GM23338 (cell line): ENCODE data around the gene MSL2. TPM values are rescaled to one million over a fixed set of nuclear protein-coding genes. Genes with fewer than 3 reads are reported as not detected.

Source experiments
- ATAC-seq: fragments of 200-7000 bp; cut with Tn5 transposase; 3 replicates; pipeline ENCODE4 v1.9.1; 2020
- DNase-seq: peaks from one replicate; pipeline ENCODE4 v3.0.0-alpha.2; 2015; ENCODE audit warnings: low spot score
- H2AFZ ChIP-seq: fragments of 200-600 bp; sonication (generic); 2 replicates; pipeline ENCODE4 v1.8.0; 2016; ENCODE audit warnings: antibody characterized with exemption, mild to moderate bottlenecking, moderate library complexity
- H3F3A ChIP-seq: fragments of 200-600 bp; sonication (generic); replicated peaks from 2 replicates; pipeline ENCODE4 v1.8.0; 2017; ENCODE audit warnings: antibody characterized with exemption, mixed run types, low read depth
- H3K27ac ChIP-seq: fragments of 200-600 bp; sonication (generic); 2 replicates; pipeline ENCODE4 v1.6.1; 2016; ENCODE audit warnings: low read depth
- H3K27me3 ChIP-seq: fragments of 200-600 bp; sonication (generic); 2 replicates; pipeline ENCODE4 v1.8.0; 2016; ENCODE audit warnings: mild to moderate bottlenecking, mixed run types, moderate library complexity; ENCODE audit not compliant: insufficient read depth
- H3K36me3 ChIP-seq: fragments of 200-600 bp; sonication (generic); 2 replicates; pipeline ENCODE4 v1.8.0; 2016; ENCODE audit warnings: mild to moderate bottlenecking; ENCODE audit not compliant: insufficient read depth
- H3K4me1 ChIP-seq: fragments of 200-600 bp; sonication (generic); 2 replicates; pipeline ENCODE4 v1.8.0; 2016; ENCODE audit warnings: mild to moderate bottlenecking, moderate library complexity; ENCODE audit not compliant: insufficient read depth
- H3K4me2 ChIP-seq: fragments of 200-600 bp; sonication (generic); 2 replicates; pipeline ENCODE4 v1.7.1; 2017; ENCODE audit warnings: mixed run types
- H3K4me3 ChIP-seq: fragments of 200-600 bp; sonication (generic); 2 replicates; pipeline ENCODE4 v1.6.1; 2016; ENCODE audit warnings: mixed run types
- H3K79me2 ChIP-seq: fragments of 200-600 bp; sonication (generic); replicated peaks from 2 replicates; pipeline ENCODE4 v1.8.0; 2017; ENCODE audit warnings: mild to moderate bottlenecking; ENCODE audit not compliant: insufficient read depth
- H3K9me2 ChIP-seq: fragments of 200-600 bp; sonication (generic); 2 replicates; pipeline ENCODE4 v1.8.0; 2017; ENCODE audit not compliant: insufficient read depth
- H4K20me1 ChIP-seq: fragments of 200-600 bp; sonication (generic); replicated peaks from 2 replicates; pipeline ENCODE4 v1.8.0; 2017; ENCODE audit warnings: mild to moderate bottlenecking; ENCODE audit not compliant: insufficient read depth
- H3K27ac Mint-ChIP-seq: 2 replicates; pipeline ENCODE4 v1.8.0; 2020; ENCODE audit warnings: inconsistent platforms, mild to moderate bottlenecking, moderate library complexity, mixed read lengths
- H3K27me3 Mint-ChIP-seq: 3 replicates; pipeline ENCODE4 v1.8.0; 2022; ENCODE audit warnings: low read depth, mild to moderate bottlenecking, moderate library complexity, mixed read lengths, inconsistent platforms; ENCODE audit not compliant: insufficient read depth, poor library complexity
- H3K36me3 Mint-ChIP-seq: 3 replicates; pipeline ENCODE4 v1.8.0; 2021; ENCODE audit warnings: low read depth, mild to moderate bottlenecking, inconsistent platforms, moderate library complexity, mixed read lengths
- H3K4me1 Mint-ChIP-seq: 3 replicates; pipeline ENCODE4 v1.8.0; 2020; ENCODE audit warnings: mild to moderate bottlenecking, inconsistent platforms, mixed read lengths
- H3K4me3 Mint-ChIP-seq: 3 replicates; pipeline ENCODE4 v1.8.0; 2021; ENCODE audit warnings: moderate library complexity, mild to moderate bottlenecking, inconsistent platforms, mixed read lengths
- H3K9me3 Mint-ChIP-seq: 3 replicates; pipeline ENCODE4 v1.8.0; 2020; ENCODE audit warnings: moderate library complexity, mild to moderate bottlenecking, inconsistent platforms, mixed read lengths
- CREB1 ChIP-seq: fragments of 250-450 bp; sonication (Bioruptor Pico); IDR thresholded peaks from 2 replicates; pipeline ENCODE4 v1.5.0; 2020; ENCODE audit warnings: low read depth, mild to moderate bottlenecking, moderate library complexity
- EZH2 ChIP-seq: fragments of 200-600 bp; sonication (generic); IDR thresholded peaks from one replicate; pipeline ENCODE4 v1.8.0; 2017; ENCODE audit warnings: antibody characterized with exemption, mild to moderate bottlenecking, low read depth; ENCODE audit not compliant: unreplicated experiment
- EZH2phosphoT487 ChIP-seq: fragments of 200-600 bp; sonication (generic); IDR thresholded peaks from one replicate; pipeline ENCODE4 v1.8.1; 2018; ENCODE audit warnings: antibody characterized with exemption; ENCODE audit not compliant: unreplicated experiment
- JUNB ChIP-seq: IDR thresholded peaks from one replicate; pipeline ENCODE4 v1.6.1; 2016; ENCODE audit warnings: antibody characterized with exemption; ENCODE audit not compliant: unreplicated experiment
- NANOG ChIP-seq: IDR thresholded peaks from 2 replicates; pipeline ENCODE4 v1.6.1; 2016; ENCODE audit warnings: antibody characterized with exemption, borderline replicate concordance
- POLR2AphosphoS5 ChIP-seq: IDR thresholded peaks from 2 replicates; pipeline ENCODE4 v1.6.1; 2016; ENCODE audit warnings: antibody characterized with exemption, low read depth
- STAT1 ChIP-seq: IDR thresholded peaks from one replicate; pipeline ENCODE4 v1.6.1; 2016; ENCODE audit warnings: antibody characterized with exemption; ENCODE audit not compliant: unreplicated experiment
- ZNF114 ChIP-seq: fragments of 250-450 bp; sonication (Bioruptor Pico); IDR thresholded peaks from 2 replicates; pipeline ENCODE4 v1.5.0; 2020; ENCODE audit warnings: mild to moderate bottlenecking, moderate library complexity
- ZNF331 ChIP-seq: fragments of 250-450 bp; sonication (Bioruptor Pico); IDR thresholded peaks from 2 replicates; pipeline ENCODE4 v1.5.0; 2020; ENCODE audit warnings: low read depth, mild to moderate bottlenecking, moderate library complexity
- polyA plus RNA-seq: library from polyadenylated mRNA; unstranded; fragments of >200 nt; fragmentation: Nextera tagmentation; extraction: Ambion mirVana; gene quantifications from 2 replicates; pipeline ENCODE4 v1.2.1, GENCODE V29; 2016
- total RNA-seq: library from RNA; depleted of rRNA; stranded (reverse); fragments of >200 nt; shearing (Covaris generic); gene quantifications from 2 replicates; pipeline ENCODE4 v1.2.3, GENCODE V29; 2014
- TF ChIP-seq, protein P1 (sequence below): fragments of 250-450 bp; sonication (Bioruptor Pico); IDR thresholded peaks from 2 replicates; pipeline ENCODE4 v1.5.0; 2020; ENCODE audit warnings: mild to moderate bottlenecking, moderate library complexity
- TF ChIP-seq, protein P2 (sequence below): IDR thresholded peaks from 2 replicates; pipeline ENCODE4 v1.6.1; 2016; ENCODE audit warnings: antibody characterized with exemption
- TF ChIP-seq, protein P3 (sequence below): IDR thresholded peaks from one replicate; pipeline ENCODE4 v1.6.1; 2018; ENCODE audit warnings: antibody characterized with exemption; ENCODE audit not compliant: unreplicated experiment
- TF ChIP-seq, protein P4 (sequence below), 2 experiments: fragments of 200-600 bp in 1 of 2; sonication (generic) in 1 of 2; conservative IDR thresholded peaks; 2 replicates each; pipeline versions ENCODE4 v1.5.1 to v1.6.1; 2016 to 2017; ENCODE audit warnings: antibody characterized with exemption in 2 of 2, low read depth in 2 of 2, mild to moderate bottlenecking in 2 of 2, moderate library complexity in 1 of 2

Gene MSL2
- total and polyA plus RNA-seq, 2 experiments from 2014 or later: 7.5 to 50.6 TPM

DNA sequence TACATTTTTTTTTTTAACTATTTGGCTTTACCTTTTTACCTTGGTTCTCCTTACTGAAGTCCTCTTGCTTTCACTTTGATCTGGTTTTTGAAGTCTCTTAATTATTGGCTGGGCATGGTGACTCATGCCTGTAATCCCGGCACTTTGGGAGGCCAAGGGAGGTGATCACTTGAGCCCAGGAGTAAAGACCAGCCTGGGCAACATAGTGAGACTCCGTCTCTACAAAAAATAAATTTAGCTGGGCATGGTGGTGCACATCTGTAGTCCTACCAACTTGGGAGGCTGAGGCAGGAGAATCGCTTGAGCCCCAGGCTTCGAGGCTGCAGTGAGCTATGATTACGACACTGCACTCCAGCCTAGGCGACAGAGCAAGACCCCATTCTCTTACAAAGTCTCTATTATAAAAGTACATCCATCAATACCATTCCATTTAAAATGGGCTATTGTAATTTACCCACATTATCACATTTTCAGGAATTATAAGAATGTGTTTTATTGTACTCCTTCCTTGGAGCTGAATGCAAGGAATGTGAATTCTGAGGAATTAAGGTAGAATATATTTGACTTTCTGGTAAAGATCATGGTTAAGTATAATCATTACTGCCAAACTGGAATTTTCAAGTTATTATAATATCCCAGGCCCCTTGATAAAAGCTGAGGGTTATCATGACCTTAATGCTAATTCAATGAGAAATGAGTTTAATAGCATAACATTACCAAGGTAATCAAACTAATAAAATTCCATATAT is 49.0 kb downstream of the MSL2 start:
- H4K20me1 ChIP-seq: peaks cover 37% of the 10 kb centered on the region
- Mint-ChIP-seq H3K4me1 (peaks cover 10% of the 10 kb centered on the region; the same call in 2 of the 3 replicates), H3K27me3 (peaks cover 10% of the 10 kb centered on the region), H3K27ac (no peak overlapping the region), H3K36me3 (peaks cover 13% of the 10 kb centered on the region; the same call in 2 of the 3 replicates), H3K4me3 (no peak overlapping the region), H3K9me3 (no peaks in the 10 kb centered on the region)
- no peak overlapping the region for H3K27ac ChIP-seq
- peaks cover 6% of the 10 kb centered on the region; the same call in 1 of the 2 replicates for H3K4me1 ChIP-seq
- no peak overlapping the region for H2AFZ ChIP-seq
- peaks cover 2% of the 10 kb centered on the region; the same call in 1 of the 2 replicates for H3K36me3 ChIP-seq
- no peaks in the 10 kb centered on the region for H3K9me2 ChIP-seq
- DNase-seq: no peak
- H3K4me3 ChIP-seq: no peak overlapping the region
- no peak overlapping the region for H3K4me2 ChIP-seq
- H3K79me2 ChIP-seq: peaks cover 41% of the 10 kb centered on the region
- H3F3A ChIP-seq: no peaks in the 10 kb centered on the region
- TF ChIP-seq ZNF331 (CRISPR knock-in tag) (no peak), ZNF114 (CRISPR knock-in tag) (no peak), POLR2AphosphoS5 (no peak), JUNB (no peak), EZH2phosphoT487 (no peak), NANOG (no peak), STAT1 (no peak), CREB1 (CRISPR knock-in tag) (no peak), EZH2 (no peak)
- TF ChIP-seq, protein P1, sequence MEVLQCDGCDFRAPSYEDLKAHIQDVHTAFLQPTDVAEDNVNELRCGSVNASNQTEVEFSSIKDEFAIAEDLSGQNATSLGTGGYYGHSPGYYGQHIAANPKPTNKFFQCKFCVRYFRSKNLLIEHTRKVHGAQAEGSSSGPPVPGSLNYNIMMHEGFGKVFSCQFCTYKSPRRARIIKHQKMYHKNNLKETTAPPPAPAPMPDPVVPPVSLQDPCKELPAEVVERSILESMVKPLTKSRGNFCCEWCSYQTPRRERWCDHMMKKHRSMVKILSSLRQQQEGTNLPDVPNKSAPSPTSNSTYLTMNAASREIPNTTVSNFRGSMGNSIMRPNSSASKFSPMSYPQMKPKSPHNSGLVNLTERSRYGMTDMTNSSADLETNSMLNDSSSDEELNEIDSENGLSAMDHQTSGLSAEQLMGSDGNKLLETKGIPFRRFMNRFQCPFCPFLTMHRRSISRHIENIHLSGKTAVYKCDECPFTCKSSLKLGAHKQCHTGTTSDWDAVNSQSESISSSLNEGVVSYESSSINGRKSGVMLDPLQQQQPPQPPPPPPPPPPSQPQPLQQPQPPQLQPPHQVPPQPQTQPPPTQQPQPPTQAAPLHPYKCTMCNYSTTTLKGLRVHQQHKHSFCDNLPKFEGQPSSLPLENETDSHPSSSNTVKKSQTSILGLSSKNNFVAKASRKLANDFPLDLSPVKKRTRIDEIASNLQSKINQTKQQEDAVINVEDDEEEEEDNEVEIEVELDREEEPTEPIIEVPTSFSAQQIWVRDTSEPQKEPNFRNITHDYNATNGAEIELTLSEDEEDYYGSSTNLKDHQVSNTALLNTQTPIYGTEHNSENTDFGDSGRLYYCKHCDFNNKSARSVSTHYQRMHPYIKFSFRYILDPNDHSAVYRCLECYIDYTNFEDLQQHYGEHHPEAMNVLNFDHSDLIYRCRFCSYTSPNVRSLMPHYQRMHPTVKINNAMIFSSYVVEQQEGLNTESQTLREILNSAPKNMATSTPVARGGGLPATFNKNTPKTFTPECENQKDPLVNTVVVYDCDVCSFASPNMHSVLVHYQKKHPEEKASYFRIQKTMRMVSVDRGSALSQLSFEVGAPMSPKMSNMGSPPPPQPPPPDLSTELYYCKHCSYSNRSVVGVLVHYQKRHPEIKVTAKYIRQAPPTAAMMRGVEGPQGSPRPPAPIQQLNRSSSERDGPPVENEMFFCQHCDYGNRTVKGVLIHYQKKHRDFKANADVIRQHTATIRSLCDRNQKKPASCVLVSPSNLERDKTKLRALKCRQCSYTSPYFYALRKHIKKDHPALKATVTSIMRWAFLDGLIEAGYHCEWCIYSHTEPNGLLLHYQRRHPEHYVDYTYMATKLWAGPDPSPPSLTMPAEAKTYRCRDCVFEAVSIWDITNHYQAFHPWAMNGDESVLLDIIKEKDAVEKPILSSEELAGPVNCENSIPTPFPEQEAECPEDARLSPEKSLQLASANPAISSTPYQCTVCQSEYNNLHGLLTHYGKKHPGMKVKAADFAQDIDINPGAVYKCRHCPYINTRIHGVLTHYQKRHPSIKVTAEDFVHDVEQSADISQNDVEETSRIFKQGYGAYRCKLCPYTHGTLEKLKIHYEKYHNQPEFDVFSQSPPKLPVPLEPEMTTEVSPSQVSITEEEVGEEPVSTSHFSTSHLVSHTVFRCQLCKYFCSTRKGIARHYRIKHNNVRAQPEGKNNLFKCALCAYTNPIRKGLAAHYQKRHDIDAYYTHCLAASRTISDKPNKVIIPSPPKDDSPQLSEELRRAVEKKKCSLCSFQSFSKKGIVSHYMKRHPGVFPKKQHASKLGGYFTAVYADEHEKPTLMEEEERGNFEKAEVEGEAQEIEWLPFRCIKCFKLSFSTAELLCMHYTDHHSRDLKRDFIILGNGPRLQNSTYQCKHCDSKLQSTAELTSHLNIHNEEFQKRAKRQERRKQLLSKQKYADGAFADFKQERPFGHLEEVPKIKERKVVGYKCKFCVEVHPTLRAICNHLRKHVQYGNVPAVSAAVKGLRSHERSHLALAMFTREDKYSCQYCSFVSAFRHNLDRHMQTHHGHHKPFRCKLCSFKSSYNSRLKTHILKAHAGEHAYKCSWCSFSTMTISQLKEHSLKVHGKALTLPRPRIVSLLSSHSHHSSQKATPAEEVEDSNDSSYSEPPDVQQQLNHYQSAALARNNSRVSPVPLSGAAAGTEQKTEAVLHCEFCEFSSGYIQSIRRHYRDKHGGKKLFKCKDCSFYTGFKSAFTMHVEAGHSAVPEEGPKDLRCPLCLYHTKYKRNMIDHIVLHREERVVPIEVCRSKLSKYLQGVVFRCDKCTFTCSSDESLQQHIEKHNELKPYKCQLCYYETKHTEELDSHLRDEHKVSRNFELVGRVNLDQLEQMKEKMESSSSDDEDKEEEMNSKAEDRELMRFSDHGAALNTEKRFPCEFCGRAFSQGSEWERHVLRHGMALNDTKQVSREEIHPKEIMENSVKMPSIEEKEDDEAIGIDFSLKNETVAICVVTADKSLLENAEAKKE (CRISPR knock-in tag): no peak
- TF ChIP-seq, protein P2, sequence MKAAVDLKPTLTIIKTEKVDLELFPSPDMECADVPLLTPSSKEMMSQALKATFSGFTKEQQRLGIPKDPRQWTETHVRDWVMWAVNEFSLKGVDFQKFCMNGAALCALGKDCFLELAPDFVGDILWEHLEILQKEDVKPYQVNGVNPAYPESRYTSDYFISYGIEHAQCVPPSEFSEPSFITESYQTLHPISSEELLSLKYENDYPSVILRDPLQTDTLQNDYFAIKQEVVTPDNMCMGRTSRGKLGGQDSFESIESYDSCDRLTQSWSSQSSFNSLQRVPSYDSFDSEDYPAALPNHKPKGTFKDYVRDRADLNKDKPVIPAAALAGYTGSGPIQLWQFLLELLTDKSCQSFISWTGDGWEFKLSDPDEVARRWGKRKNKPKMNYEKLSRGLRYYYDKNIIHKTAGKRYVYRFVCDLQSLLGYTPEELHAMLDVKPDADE: no peak
- TF ChIP-seq, protein P3, sequence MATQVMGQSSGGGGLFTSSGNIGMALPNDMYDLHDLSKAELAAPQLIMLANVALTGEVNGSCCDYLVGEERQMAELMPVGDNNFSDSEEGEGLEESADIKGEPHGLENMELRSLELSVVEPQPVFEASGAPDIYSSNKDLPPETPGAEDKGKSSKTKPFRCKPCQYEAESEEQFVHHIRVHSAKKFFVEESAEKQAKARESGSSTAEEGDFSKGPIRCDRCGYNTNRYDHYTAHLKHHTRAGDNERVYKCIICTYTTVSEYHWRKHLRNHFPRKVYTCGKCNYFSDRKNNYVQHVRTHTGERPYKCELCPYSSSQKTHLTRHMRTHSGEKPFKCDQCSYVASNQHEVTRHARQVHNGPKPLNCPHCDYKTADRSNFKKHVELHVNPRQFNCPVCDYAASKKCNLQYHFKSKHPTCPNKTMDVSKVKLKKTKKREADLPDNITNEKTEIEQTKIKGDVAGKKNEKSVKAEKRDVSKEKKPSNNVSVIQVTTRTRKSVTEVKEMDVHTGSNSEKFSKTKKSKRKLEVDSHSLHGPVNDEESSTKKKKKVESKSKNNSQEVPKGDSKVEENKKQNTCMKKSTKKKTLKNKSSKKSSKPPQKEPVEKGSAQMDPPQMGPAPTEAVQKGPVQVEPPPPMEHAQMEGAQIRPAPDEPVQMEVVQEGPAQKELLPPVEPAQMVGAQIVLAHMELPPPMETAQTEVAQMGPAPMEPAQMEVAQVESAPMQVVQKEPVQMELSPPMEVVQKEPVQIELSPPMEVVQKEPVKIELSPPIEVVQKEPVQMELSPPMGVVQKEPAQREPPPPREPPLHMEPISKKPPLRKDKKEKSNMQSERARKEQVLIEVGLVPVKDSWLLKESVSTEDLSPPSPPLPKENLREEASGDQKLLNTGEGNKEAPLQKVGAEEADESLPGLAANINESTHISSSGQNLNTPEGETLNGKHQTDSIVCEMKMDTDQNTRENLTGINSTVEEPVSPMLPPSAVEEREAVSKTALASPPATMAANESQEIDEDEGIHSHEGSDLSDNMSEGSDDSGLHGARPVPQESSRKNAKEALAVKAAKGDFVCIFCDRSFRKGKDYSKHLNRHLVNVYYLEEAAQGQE: no peak
- TF ChIP-seq, protein P4, sequence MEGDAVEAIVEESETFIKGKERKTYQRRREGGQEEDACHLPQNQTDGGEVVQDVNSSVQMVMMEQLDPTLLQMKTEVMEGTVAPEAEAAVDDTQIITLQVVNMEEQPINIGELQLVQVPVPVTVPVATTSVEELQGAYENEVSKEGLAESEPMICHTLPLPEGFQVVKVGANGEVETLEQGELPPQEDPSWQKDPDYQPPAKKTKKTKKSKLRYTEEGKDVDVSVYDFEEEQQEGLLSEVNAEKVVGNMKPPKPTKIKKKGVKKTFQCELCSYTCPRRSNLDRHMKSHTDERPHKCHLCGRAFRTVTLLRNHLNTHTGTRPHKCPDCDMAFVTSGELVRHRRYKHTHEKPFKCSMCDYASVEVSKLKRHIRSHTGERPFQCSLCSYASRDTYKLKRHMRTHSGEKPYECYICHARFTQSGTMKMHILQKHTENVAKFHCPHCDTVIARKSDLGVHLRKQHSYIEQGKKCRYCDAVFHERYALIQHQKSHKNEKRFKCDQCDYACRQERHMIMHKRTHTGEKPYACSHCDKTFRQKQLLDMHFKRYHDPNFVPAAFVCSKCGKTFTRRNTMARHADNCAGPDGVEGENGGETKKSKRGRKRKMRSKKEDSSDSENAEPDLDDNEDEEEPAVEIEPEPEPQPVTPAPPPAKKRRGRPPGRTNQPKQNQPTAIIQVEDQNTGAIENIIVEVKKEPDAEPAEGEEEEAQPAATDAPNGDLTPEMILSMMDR (conservative IDR thresholded peaks at IDR 0.05; ENCODE audit: low read depth in 2 of 2): no peak
- ATAC-seq: no peak
- no peaks in the 10 kb centered on the region for H3K27me3 ChIP-seq
